CD4-positive, alpha-beta T cell (primary cell): ENCODE results near the gene TRRAP. TPM values are rescaled to one million over a fixed set of nuclear protein-coding genes. Genes with fewer than 3 reads are reported as not detected.
"Not testable (repeated sequence)": the region's sequence is repeated elsewhere in the genome, so short reads cannot be mapped to it uniquely, and the experiment has no call there.

Experiments used
- ATAC-seq: fragments of 200-7000 bp; cut with Tn5 transposase; one replicate; pipeline ENCODE4 v1.10.0; 2022; ENCODE audit warnings: mild to moderate bottlenecking; ENCODE audit not compliant: poor library complexity
- CTCF ChIA-PET: fragments of 350-600 bp; sonication (Branson Sonifier 250); formaldehyde crosslinking; loops from one replicate; lab custom pipeline; 2021; ENCODE audit warnings: antibody characterized with exemption, inconsistent platforms; lab: Charles Lee
- POLR2A ChIA-PET: fragments of 350-600 bp; sonication (Branson Sonifier 250); formaldehyde crosslinking; loops from one replicate; lab custom pipeline; 2021; ENCODE audit warnings: antibody characterized with exemption, inconsistent platforms; lab: Charles Lee
- DNase-seq, 14 experiments: peaks; one replicate each; pipeline ENCODE4 v3.0.0-alpha.2; 2013 to 2020; ENCODE audit warnings: mixed read lengths in 2 of 14
- H3K27ac ChIP-seq, 2 donors: one replicate each; pipeline versions ENCODE4 v1.5.1 to v1.7.0; 2013; ENCODE audit warnings: low read length in 2 of 2, low read depth in 1 of 2, mild to moderate bottlenecking in 1 of 2
- H3K27me3 ChIP-seq, 2 experiments: 1 replicate in 1 of 2; 2 replicates in 1 of 2; pipeline versions ENCODE4 v1.6.1 to v1.7.0; 2013; ENCODE audit warnings: low read length in 2 of 2, control low read depth in 1 of 2, mild to moderate bottlenecking in 1 of 2, moderate library complexity in 1 of 2; ENCODE audit not compliant: insufficient read depth in 2 of 2, control insufficient read depth in 1 of 2
- H3K36me3 ChIP-seq: one replicate; pipeline ENCODE4 v1.6.1; 2013; ENCODE audit warnings: low read length, control low read depth; ENCODE audit not compliant: insufficient read depth
- H3K4me1 ChIP-seq: one replicate; pipeline ENCODE4 v1.6.1; 2013; ENCODE audit warnings: low read length, control low read depth; ENCODE audit not compliant: insufficient read depth
- H3K4me3 ChIP-seq: one replicate; pipeline ENCODE4 v1.5.1; 2013; ENCODE audit warnings: mild to moderate bottlenecking, low read length, moderate library complexity
- H3K9me3 ChIP-seq, 2 experiments: 1 replicate in 1 of 2; 2 replicates in 1 of 2; pipeline versions ENCODE4 v1.6.1 to v1.7.0; 2013; ENCODE audit warnings: low read length in 2 of 2, mild to moderate bottlenecking in 2 of 2, control low read depth in 1 of 2, moderate library complexity in 1 of 2; ENCODE audit not compliant: control insufficient read depth in 1 of 2, insufficient read depth in 1 of 2
- H3K27ac Mint-ChIP-seq: one replicate; pipeline ENCODE4 v1.8.0; 2020; ENCODE audit warnings: mixed read lengths
- H3K27me3 Mint-ChIP-seq: one replicate; pipeline ENCODE4 v1.8.0; 2021; ENCODE audit warnings: mixed read lengths
- H3K36me3 Mint-ChIP-seq: one replicate; pipeline ENCODE4 v1.8.0; 2021; ENCODE audit warnings: low read depth, mixed read lengths
- H3K4me1 Mint-ChIP-seq: one replicate; pipeline ENCODE4 v1.8.0; 2021; ENCODE audit warnings: low read depth, mixed read lengths
- H3K4me3 Mint-ChIP-seq: one replicate; pipeline ENCODE4 v1.8.0; 2020; ENCODE audit warnings: mild to moderate bottlenecking, mixed read lengths
- H3K9me3 Mint-ChIP-seq: one replicate; pipeline ENCODE4 v1.8.0; 2020; ENCODE audit warnings: mixed read lengths
- intact Hi-C, 2 experiments: fragments of 100-400 bp; cut with DNase I in 1 of 2; cut with micrococcal nuclease in 1 of 2; formaldehyde crosslinking; loops; one replicate each; pipeline versions ENCODE4 v1.15.1 to v1.9.0; 2023 to 2025; cut with DNase I, micrococcal nuclease
- total RNA-seq, 174 experiments: library from RNA in 2 of 174; stranded (reverse) in 2 of 174; gene quantifications; one replicate each; pipeline ENCODE4 v1.2.3 and lab custom pipeline; 2021 to 2026
- TF ChIP-seq, protein P1 (sequence below): fragments of 200-600 bp; IDR thresholded peaks from one replicate; pipeline ENCODE4 v1.8.0; 2022; ENCODE audit warnings: antibody characterized with exemption, mild to moderate bottlenecking

The TRRAP gene
- total RNA-seq, 2 experiments from 2014 or later = 47.9 to 48.3 TPM

DNA sequence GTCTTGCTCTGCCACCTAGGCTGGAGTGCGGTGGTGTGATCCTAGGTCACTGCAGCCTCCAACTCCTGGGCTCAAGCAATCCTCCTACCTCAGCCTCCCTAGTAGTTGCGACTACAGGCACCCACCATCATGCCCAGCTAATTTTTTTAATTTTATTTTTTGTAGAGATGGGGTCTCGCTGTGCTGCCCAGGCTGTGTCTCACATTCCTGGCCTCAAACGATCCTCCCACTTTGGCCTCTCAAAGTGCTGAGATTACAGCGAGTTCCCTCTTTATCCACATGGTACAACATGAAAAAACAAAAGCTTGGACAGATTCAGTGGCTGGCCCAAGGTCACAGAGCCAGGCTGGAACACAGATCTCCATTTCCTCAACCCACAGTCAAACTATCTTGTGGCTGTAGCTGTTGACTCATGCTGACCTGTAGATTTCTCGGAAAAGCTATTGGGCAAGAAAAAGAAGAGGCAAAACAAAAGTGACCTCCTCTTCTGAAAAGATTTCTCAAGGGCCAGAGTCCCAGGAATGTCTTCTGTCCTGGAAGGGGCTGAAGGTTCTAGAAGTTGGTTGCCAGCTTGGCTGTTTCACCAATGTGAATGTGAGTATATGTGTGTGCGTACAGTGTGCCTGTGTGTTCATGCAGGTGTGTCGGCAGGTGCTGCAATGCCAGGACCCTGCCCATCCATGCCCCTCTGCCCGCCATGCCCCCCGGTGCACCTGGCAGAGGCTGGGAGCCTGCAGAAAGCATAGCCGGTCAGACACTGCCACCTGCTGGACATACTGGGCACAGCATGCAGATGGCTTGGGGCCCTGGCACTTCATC is 36.9 kb upstream of the TRRAP start:
- CTCF ChIA-PET = interaction anchor here (0.8 to 1.4 kb wide), 5 partner anchors 12 to 820 kb away, joined by 3 to 8 read pairs (median 3); no protein-coding TSS in a partner anchor
- peaks cover 15% of the 10 kb centered on the region for H3K27me3 Mint-ChIP-seq

DNA sequence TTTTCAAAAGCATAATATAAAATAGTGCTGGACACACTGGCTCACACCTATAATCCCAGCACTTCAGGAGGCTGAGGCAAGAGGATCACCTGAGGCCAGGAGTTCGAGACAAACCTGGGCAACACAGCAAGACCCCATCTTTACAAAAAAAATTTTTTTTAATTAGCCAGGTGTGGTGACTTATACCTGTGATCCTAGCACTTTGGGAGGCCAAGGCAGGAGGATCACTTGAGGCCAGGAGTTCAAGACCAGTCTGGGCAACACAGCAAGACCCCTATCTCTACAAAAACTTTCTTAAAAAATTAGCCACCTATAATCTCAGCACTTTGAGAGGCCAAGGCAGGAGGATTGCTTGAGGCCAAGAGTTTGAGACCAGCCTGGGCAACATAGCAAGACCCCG is 35.8 kb upstream of the TRRAP start:
- H3K9me3 ChIP-seq, H3K4me3 Mint-ChIP-seq, H3K27me3 ChIP-seq, H3K4me1 ChIP-seq, H3K4me3 ChIP-seq, ATAC-seq, DNase-seq, H3K9me3 Mint-ChIP-seq, POLR2A ChIA-PET, H3K4me1 Mint-ChIP-seq, H3K27ac ChIP-seq, H3K36me3 ChIP-seq, H3K27ac Mint-ChIP-seq, H3K36me3 Mint-ChIP-seq: not testable (repeated sequence)
- intact Hi-C loops = loop anchor here in 1 of 2 experiments (5.0 kb wide), 1 partner anchor 820 kb away; no protein-coding TSS in a partner anchor
- H3K27me3 Mint-ChIP-seq = peaks cover 15% of the 10 kb centered on the region
- CTCF ChIA-PET = interaction anchor here (0.9 to 1.4 kb wide), 3 partner anchors 37 to 821 kb away, joined by 3 to 8 read pairs (median 3); no protein-coding TSS in a partner anchor

More for the DNA sequence above, 36.9 kb upstream of the TRRAP start:
- Histone ChIP-seq H3K36me3 (no peaks in the 10 kb centered on the region), H3K9me3 (no peaks in the 10 kb centered on the region), H3K4me1 (no peaks in the 10 kb centered on the region), H3K27ac (no peak overlapping the region), H3K4me3 (no peak overlapping the region), H3K27me3 (peaks cover 2 to 6% of the 10 kb centered on the region in 2 experiments)
- peak; percentile 49 to 79 (median 67) for DNase-seq
- Mint-ChIP-seq H3K9me3 (no peaks in the 10 kb centered on the region), H3K4me1 (no peaks in the 10 kb centered on the region), H3K27ac (no peak overlapping the region), H3K4me3 (no peak overlapping the region), H3K36me3 (no peaks in the 10 kb centered on the region)
- peak; percentile 67 for ATAC-seq
- POLR2A ChIA-PET = no interaction called here
- TF ChIP-seq, protein P1, sequence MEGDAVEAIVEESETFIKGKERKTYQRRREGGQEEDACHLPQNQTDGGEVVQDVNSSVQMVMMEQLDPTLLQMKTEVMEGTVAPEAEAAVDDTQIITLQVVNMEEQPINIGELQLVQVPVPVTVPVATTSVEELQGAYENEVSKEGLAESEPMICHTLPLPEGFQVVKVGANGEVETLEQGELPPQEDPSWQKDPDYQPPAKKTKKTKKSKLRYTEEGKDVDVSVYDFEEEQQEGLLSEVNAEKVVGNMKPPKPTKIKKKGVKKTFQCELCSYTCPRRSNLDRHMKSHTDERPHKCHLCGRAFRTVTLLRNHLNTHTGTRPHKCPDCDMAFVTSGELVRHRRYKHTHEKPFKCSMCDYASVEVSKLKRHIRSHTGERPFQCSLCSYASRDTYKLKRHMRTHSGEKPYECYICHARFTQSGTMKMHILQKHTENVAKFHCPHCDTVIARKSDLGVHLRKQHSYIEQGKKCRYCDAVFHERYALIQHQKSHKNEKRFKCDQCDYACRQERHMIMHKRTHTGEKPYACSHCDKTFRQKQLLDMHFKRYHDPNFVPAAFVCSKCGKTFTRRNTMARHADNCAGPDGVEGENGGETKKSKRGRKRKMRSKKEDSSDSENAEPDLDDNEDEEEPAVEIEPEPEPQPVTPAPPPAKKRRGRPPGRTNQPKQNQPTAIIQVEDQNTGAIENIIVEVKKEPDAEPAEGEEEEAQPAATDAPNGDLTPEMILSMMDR = peak; percentile 90
- intact Hi-C loops = loop anchor here (1.0 to 5.0 kb wide), 3 partner anchors 408 to 821 kb away; no protein-coding TSS in a partner anchor

DNA sequence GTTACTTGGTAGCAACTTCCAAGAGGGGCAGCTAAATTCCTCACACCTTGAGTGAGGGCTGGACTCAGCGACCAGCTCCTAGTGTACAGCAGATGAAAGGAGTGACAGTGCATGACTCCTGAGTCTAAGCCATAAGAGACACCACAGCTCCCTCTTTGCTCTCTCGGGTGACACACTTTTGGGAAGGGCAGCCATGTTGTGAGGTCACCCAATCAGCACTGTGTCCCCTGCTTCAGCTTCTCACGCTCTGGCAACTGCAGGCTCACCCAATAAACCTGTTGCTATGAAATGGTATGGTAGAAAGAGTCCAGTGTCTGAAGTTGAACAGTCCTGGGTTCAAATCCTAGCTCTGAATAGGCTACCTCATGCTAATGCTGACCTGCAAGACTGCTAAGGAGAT is 29.4 kb upstream of the TRRAP start:
- TF ChIP-seq, protein P1 = no peak
- Mint-ChIP-seq H3K36me3 (no peaks in the 10 kb centered on the region), H3K4me3 (no peak overlapping the region), H3K4me1 (no peaks in the 10 kb centered on the region), H3K27me3 (peaks cover 7% of the 10 kb centered on the region), H3K27ac (no peak overlapping the region), H3K9me3 (no peaks in the 10 kb centered on the region)
- Histone ChIP-seq H3K36me3 (no peaks in the 10 kb centered on the region), H3K9me3 (peaks cover 0 to 14% of the 10 kb centered on the region in 2 experiments), H3K4me1 (no peaks in the 10 kb centered on the region), H3K4me3 (no peak overlapping the region), H3K27ac (no peak overlapping the region), H3K27me3 (no peaks in the 10 kb centered on the region)
- ChIA-PET POLR2A (no interaction called here), CTCF (no interaction called here)
- no peak for ATAC-seq
- DNase-seq = no peak
- intact Hi-C loops = no loop called here
